Neural progenitor cell (in vitro differentiated cells): ENCODE results near the gene SHROOM3.

ENCODE experiments used
- CTCF ChIP-seq: fragments of 200-600 bp; sonication (generic); IDR thresholded peaks from 2 replicates; pipeline ENCODE4 v1.5.1; 2017; ENCODE audit warnings: antibody characterized with exemption, mild to moderate bottlenecking
- EZH2 ChIP-seq: fragments of 200-600 bp; sonication (generic); IDR thresholded peaks from 2 replicates; pipeline ENCODE4 v1.6.1; 2017; ENCODE audit warnings: antibody characterized with exemption, mild to moderate bottlenecking, moderate library complexity
- EZH2phosphoT487 ChIP-seq: fragments of 200-600 bp; sonication (generic); IDR thresholded peaks from 2 replicates; pipeline ENCODE4 v1.6.1; 2017; ENCODE audit warnings: antibody characterized with exemption

DNA sequence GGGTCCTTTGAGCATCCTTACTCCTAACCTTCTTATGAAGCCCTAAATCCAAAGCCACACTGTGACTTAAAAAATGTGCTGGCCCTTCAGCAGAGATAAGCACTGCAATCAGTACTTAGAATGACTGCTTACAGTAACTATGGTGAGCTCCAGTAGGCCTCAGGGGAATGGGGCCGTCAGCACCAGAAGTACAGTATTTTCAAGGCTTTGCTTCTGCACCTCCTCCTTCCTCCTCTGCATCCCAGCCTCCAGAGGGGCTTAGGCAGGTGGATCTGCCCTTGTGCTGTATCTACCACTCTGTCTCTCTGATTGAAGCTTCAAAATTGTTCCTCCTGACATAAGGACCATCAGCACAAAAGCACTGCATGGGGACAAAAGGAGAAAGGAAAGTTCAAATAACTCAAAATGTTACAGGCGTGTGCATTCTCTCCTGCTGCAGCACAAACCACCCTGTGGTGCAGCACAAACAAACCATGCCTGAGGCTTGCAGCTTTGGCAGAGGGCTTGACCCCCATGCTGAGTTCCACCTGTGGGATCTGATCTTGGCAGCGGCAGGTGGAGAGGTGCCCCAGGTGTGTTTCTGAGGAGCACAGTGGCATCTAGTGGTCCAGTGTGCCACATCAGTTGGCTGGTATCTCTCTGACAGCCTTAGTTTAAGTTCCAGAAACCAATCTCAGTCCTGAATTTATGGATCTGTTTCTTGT is 298.2 kb downstream of the SHROOM3 start:
- no peak for TF ChIP-seq EZH2
- TF ChIP-seq EZH2phosphoT487 = no peak
- TF ChIP-seq CTCF = no peak
